ENCODE measurements around the gene KRT32. TPM values are rescaled to one million over a fixed set of nuclear protein-coding genes. Genes with fewer than 3 reads are reported as not detected.

Gene KRT32
- total RNA-seq, 4 donors from 2014 or later: 0.61 to 12.8 (median 4.6) TPM

GRCh38 chr17:41511716-41512115 is 44.5 kb upstream of the KRT32 start:
- 27 to 52% methylated on average over 9 to 10 of the region's 10 CpGs for WGBS, 2 donors
- Histone ChIP-seq H3K9me3 (no peaks in the 10 kb centered on the region), H3K4me3 (peak overlapping the region; percentile 3 to 38 (median 34)), H3K36me3 (peaks cover 0 to 26% (median 5%) of the 10 kb centered on the region in 3 donors), H3K27me3 (peaks cover 0 to 3% (median 0%) of the 10 kb centered on the region in 4 donors), H3K4me1 (peaks cover 26 to 86% (median 28%) of the 10 kb centered on the region in 3 donors), H3K27ac (peak overlapping the region; percentile 81 to 92 (median 85))
- no peak for DNase-seq
- intact Hi-C loops (cut with DNase I): no loop called here
- no peak for TF ChIP-seq POLR2A (IDR thresholded peaks at IDR 0.05)
- TF ChIP-seq CTCF (IDR thresholded peaks at IDR 0.05): no peak

GRCh38 chr17:41511116-41511515 is 43.9 kb upstream of the KRT32 start:
- DNase-seq: no peak
- 46% methylated on average over 2 of the region's 4 CpGs; no CpG with 5 or more reads in 1 of the 2 donors for WGBS, 2 donors
- H3K4me3 ChIP-seq: peak overlapping the region; percentile 3 to 38 (median 34)
- intact Hi-C loops (cut with DNase I): no loop called here
- TF ChIP-seq POLR2A (IDR thresholded peaks at IDR 0.05) (peak in 1 of 4 donors; percentile 25), CTCF (IDR thresholded peaks at IDR 0.05) (no peak)
- no peaks in the 10 kb centered on the region for H3K9me3 ChIP-seq
- H3K36me3 ChIP-seq: peaks cover 0 to 20% (median 5%) of the 10 kb centered on the region in 3 donors
- peaks cover 0 to 3% (median 0%) of the 10 kb centered on the region in 4 donors for H3K27me3 ChIP-seq
- peaks cover 28 to 87% (median 32%) of the 10 kb centered on the region in 3 donors for H3K4me1 ChIP-seq
- peak overlapping the region; percentile 81 to 92 (median 85) for H3K27ac ChIP-seq

GRCh38 chr17:41510251-41511065 is 43.3 kb upstream of the KRT32 start:
- Histone ChIP-seq H3K4me1 (peaks cover 28 to 91% (median 35%) of the 10 kb centered on the region in 3 donors), H3K36me3 (peaks cover 0 to 13% (median 3%) of the 10 kb centered on the region in 3 donors), H3K27ac (peak overlapping the region; percentile 81 to 92 (median 85)), H3K9me3 (no peaks in the 10 kb centered on the region), H3K27me3 (peaks cover 0 to 3% (median 0%) of the 10 kb centered on the region in 4 donors), H3K4me3 (peak overlapping the region in 3 of 4 donors; percentile 1 to 36 (median 33))
- no peak for DNase-seq
- 52 to 73% methylated on average over 6 of the region's 7 CpGs for WGBS, 2 donors
- intact Hi-C loops (cut with DNase I): no loop called here
- TF ChIP-seq POLR2A (IDR thresholded peaks at IDR 0.05): no peak
- TF ChIP-seq CTCF (IDR thresholded peaks at IDR 0.05): peak in 1 of 6 experiments; percentile 16

GRCh38 chr17:41507315-41507880 is 40.2 kb upstream of the KRT32 start:
- intact Hi-C loops (cut with DNase I): no loop called here
- WGBS, 2 donors: 13 to 52% methylated on average over 7 to 8 of the region's 10 CpGs
- peak overlapping the region; percentile 76 to 92 (median 88) for H3K27ac ChIP-seq
- peaks cover 0 to 3% (median 0%) of the 10 kb centered on the region in 4 donors for H3K27me3 ChIP-seq
- peak overlapping the region in 1 of 4 donors; percentile 54 for H3K4me3 ChIP-seq
- TF ChIP-seq POLR2A (IDR thresholded peaks at IDR 0.05): no peak
- no peak for TF ChIP-seq CTCF (IDR thresholded peaks at IDR 0.05)
- H3K36me3 ChIP-seq: peaks cover 0 to 28% (median 0%) of the 10 kb centered on the region in 3 donors
- no peaks in the 10 kb centered on the region for H3K9me3 ChIP-seq
- no peak for DNase-seq
- peaks cover 25 to 100% (median 39%) of the 10 kb centered on the region in 3 donors for H3K4me1 ChIP-seq

Data from esophagus squamous epithelium (tissue), 5 donors.